HFF-Myc (cell line): ENCODE results near the gene IL1RAPL1.

Experiments
- DNase-seq: peaks from one replicate; pipeline ENCODE4 v3.0.0-alpha.2; 2011; ENCODE audit warnings: low read depth; ENCODE audit errors: extremely low read depth
- H3K4me3 ChIP-seq: replicated peaks from 2 replicates; pipeline ENCODE4 v1.5.1; 2011; ENCODE audit warnings: low read depth, mild to moderate bottlenecking, control low read depth, low read length
- TF ChIP-seq, protein P1 (sequence below): IDR thresholded peaks from 2 replicates; pipeline ENCODE4 v1.5.1; 2012; ENCODE audit warnings: mild to moderate bottlenecking, low read depth, low read length, control low read depth; ENCODE audit errors: missing control alignments

Gene IL1RAPL1

DNA sequence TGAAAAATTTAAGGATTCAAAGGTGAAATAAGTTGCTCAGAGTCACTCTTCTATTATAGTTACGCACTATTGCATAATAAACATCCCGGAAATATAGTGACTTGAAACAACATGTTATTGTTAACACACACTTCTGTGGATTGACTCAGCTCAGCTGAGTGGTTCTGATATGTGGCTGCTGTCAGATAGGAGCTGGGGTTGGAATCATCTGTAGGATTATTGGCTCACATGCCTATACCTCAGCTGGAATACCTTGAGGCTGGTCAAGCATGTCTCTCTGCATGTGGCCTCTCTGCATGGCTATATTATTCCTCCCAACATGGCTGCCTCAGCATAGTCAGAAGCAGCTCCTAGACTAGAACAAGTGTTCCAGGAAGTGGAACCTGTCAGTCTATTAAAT is 1141.4 kb downstream of the IL1RAPL1 start:
- TF ChIP-seq, protein P1, sequence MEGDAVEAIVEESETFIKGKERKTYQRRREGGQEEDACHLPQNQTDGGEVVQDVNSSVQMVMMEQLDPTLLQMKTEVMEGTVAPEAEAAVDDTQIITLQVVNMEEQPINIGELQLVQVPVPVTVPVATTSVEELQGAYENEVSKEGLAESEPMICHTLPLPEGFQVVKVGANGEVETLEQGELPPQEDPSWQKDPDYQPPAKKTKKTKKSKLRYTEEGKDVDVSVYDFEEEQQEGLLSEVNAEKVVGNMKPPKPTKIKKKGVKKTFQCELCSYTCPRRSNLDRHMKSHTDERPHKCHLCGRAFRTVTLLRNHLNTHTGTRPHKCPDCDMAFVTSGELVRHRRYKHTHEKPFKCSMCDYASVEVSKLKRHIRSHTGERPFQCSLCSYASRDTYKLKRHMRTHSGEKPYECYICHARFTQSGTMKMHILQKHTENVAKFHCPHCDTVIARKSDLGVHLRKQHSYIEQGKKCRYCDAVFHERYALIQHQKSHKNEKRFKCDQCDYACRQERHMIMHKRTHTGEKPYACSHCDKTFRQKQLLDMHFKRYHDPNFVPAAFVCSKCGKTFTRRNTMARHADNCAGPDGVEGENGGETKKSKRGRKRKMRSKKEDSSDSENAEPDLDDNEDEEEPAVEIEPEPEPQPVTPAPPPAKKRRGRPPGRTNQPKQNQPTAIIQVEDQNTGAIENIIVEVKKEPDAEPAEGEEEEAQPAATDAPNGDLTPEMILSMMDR: no peak
- DNase-seq: no peak
- no peak overlapping the region for H3K4me3 ChIP-seq

DNA sequence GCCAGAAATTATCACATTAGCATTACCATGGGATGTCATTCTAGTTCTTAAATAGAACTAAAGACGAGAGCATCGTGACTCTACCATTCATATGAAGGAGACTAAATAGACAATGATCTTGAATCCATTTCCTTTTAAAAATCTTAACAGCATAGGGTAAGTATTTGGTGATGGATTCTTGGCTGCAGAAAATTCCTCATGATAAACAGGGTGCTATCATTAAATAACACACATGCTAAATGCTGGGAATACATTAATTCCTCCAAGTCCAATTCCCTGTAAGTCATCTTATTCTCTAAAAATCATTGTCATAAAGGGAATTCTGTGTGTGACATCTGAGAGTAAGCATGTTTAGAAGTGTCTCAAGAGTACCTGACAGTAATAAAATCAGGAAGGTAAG is 1157.7 kb downstream of the IL1RAPL1 start:
- TF ChIP-seq, protein P1: no peak
- DNase-seq: no peak
- no peak overlapping the region for H3K4me3 ChIP-seq

DNA sequence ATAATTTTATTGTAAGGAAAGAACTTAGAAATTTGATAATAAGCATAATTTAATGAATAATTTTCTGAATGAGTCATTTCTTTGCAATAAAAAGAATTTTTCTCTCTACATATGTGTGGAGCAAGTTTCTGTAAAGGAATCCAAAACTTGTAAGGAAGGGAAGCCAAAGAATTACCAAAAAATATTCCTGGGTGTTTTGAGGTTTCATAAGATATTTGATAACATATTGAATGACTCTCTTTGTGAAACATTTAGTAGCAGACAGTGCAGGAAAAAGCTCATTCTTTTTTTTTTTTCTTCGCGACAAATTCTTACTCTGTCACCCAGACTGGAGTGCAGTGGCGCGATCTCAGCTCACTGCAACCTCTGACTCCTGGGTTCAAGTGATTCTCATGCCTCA is 1159.1 kb downstream of the IL1RAPL1 start:
- no peak for DNase-seq
- TF ChIP-seq, protein P1: no peak
- H3K4me3 ChIP-seq: no peak overlapping the region

DNA sequence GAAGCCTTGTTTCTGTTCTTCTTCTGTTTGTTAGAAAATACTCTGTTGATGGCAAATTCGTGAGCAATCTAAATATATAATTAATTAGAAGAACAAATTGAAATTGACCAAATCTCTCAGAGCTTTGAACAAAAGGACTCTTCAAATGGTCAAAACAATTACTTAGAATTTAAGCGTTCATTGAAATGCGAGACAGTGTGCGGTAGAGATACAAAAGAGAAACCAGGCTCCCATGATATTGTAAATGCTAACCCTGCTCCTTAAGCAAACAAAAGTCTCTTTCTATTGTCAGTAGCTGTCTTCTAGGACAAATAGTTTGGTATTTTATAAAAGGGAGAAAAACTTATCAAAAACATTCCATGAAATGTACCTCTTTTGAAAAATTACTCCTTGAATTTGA is 1174.8 kb downstream of the IL1RAPL1 start:
- TF ChIP-seq, protein P1: no peak
- no peak for DNase-seq
- H3K4me3 ChIP-seq: no peak overlapping the region

DNA sequence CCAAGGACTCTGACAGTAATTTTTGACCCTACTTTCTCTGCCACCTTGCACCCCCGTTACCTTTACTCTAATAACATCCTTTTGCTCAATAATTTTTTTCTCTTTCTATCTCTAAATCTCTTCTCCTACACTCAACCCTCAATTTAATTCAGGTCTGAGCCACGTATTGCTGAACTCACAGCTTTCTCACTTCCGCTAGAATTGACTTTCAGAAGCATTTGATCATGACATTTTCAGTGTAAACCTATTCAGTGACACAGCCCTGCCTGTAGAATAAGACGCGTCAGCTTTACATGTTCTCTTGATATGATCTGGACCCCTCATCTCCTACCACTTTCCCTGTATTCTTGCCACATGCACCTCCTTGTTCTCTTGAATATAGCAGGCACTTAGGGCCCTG is 1188.6 kb downstream of the IL1RAPL1 start:
- no peak overlapping the region for H3K4me3 ChIP-seq
- TF ChIP-seq, protein P1: no peak

DNA sequence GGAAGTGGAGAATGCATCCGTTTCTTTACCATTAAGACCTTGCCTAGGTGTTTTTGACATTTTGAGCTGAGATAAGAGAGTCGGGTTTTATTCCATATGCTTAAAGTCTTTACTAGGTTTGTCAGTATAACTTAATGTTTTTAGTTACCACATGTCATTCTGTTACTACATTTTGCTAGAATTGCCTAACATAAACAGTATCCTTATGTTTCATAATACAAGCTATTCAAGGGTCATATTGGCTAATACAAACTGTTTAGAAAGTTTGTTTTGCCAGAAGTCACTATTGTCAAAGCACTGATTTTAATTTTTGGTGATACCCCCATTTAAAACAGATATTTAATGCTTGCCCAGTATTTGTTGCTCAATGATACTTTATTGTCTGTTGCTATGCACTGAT is 1200.4 kb downstream of the IL1RAPL1 start:
- H3K4me3 ChIP-seq: no peak overlapping the region
- TF ChIP-seq, protein P1: no peak
- no peak for DNase-seq

More for the DNA sequence above, 1188.6 kb downstream of the IL1RAPL1 start:
- no peak for DNase-seq

DNA sequence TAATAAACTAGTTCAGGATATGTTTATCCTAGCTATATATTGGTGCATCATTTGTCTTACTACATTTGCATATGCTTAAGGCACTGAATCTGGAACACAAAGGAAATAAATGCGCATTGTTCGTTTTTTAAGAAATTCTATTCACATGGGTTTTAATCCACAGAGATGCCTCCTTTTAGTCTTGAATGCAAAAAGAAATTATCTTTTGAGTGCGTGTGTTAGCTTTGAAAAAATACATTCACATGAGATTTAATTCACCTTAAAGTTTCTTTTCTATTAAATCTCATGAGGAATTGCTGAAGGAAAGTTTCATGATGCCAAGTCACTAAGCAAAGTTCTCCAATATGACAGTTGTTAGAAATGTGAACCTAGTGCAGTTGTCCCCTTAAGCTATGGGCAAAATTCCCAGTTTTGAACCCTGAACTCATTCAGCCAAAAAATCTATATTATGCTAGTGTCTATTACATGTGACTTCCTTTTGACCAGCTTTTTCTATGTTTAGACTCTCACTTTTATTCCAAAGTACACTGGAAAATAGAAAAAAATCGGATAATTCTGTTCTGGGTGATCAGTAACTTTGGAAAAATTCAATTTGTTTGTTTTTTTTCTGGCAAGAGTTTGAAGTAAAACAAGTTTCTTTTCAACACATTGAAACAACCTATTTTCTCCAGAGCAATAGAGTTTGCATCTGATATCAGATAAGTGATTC is 1201.9 kb downstream of the IL1RAPL1 start:
- TF ChIP-seq, protein P1: no peak
- no peak overlapping the region for H3K4me3 ChIP-seq

More for the DNA sequence above, 1201.9 kb downstream of the IL1RAPL1 start:
- DNase-seq: no peak
